Stimulated activated naive CD8-positive, alpha-beta T cell treated with anti-CD3 and anti-CD28 coated beads, Interleukin-15, Interleukin-2, amounts not matched to agents 100 ng/mL and 50 ng/mL, for 24 hours (primary cell): ENCODE measurements around the gene TASP1.
A peak's percentile ranks its signal among the peaks of the same experiment; 100 is the strongest.
"Not testable (repeated sequence)": the region's sequence is repeated elsewhere in the genome, so short reads cannot be mapped to it uniquely, and the experiment has no call there.

Experiments used
- H3K27ac Mint-ChIP-seq: one replicate; pipeline ENCODE4 v1.8.0; 2021; ENCODE audit warnings: mild to moderate bottlenecking, mixed read lengths
- H3K27me3 Mint-ChIP-seq: one replicate; pipeline ENCODE4 v1.8.0; 2021; ENCODE audit warnings: mixed read lengths
- H3K36me3 Mint-ChIP-seq: one replicate; pipeline ENCODE4 v1.8.0; 2021; ENCODE audit warnings: low read depth, mixed read lengths
- H3K4me1 Mint-ChIP-seq: one replicate; pipeline ENCODE4 v1.8.0; 2021; ENCODE audit warnings: low read depth, mixed read lengths
- H3K4me3 Mint-ChIP-seq: one replicate; pipeline ENCODE4 v1.8.0; 2021; ENCODE audit warnings: mild to moderate bottlenecking, mixed read lengths
- H3K9me3 Mint-ChIP-seq: one replicate; pipeline ENCODE4 v1.8.0; 2021; ENCODE audit warnings: mixed read lengths

The TASP1 gene

DNA sequence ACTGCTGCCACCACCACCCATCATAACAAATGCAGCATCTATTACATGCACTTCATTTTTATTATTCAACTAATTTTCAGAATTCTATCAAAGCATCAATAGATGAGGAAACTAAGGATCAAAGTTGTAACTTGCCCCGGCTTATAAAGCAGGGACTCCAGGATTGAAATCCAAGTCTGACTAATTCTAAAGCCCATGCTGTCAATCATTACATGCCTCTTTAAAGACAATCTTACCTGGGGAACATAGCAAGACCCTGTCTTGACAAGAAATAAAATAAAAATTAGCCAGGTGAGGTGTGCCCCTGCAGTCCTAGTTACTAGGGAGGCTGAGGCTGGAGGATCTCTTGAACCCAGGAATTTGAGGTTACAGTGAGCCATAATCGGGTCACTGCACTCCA is 235.3 kb downstream of the TASP1 start:
- Mint-ChIP-seq H3K4me1 (peaks cover 6% of the 10 kb centered on the region), H3K4me3 (no peak overlapping the region), H3K36me3 (peaks cover 21% of the 10 kb centered on the region), H3K27ac (no peak overlapping the region), H3K27me3 (no peaks in the 10 kb centered on the region), H3K9me3 (peaks cover 8% of the 10 kb centered on the region)

DNA sequence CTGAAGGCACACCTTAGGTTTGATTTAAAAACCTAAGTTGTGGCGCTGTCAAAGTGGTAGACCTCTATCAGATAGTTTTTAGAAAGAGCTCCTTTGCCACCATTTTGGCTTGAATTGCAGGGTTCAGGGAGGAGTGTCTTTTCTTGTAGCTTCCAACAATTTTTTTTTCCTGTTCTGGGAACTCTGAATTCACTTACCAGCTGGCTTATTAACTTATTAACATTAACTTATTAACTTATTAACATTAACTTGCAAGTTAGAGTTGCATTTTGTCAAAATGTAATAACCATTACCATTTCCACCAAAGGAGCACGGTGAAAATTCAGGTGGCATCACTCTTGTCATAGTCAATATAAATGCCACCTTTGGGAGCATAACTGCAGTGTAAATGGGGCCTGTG is 235.7 kb downstream of the TASP1 start:
- Mint-ChIP-seq H3K4me3 (no peak overlapping the region), H3K27me3 (no peaks in the 10 kb centered on the region), H3K27ac (no peak overlapping the region), H3K9me3 (peaks cover 8% of the 10 kb centered on the region), H3K36me3 (peaks cover 21% of the 10 kb centered on the region), H3K4me1 (peaks cover 10% of the 10 kb centered on the region)

DNA sequence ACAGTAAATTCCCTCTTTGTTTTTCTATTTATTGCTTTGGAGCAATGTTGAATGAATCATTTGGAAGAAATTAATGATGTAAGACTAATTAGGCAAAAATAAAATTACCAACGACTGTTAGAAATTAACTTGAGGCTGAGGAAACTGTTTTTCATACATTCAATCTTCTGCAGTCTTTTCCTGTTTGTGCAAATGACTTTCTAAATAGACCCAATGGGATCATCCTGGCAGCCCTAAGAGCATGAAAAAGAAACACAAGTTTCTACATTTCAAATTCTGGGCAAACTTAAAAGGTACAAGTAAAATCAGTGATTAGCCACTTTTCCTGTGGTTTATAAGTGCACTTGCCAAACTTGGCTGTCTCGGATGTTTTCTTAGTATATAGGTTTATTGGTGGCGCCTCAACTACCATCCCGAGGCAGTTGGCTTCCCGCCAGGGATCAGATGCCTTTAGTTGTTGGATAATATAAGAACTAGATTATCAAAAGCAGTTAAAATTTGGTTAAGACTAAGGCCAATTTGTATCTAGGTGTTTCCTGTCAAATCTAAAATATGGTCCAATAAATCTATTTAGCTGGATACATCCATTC is 236.5 kb downstream of the TASP1 start:
- H3K27me3 Mint-ChIP-seq: no peaks in the 10 kb centered on the region
- peaks cover 8% of the 10 kb centered on the region for H3K9me3 Mint-ChIP-seq
- no peak overlapping the region for H3K4me3 Mint-ChIP-seq
- H3K4me1 Mint-ChIP-seq: peaks cover 17% of the 10 kb centered on the region
- no peak overlapping the region for H3K27ac Mint-ChIP-seq
- peaks cover 22% of the 10 kb centered on the region for H3K36me3 Mint-ChIP-seq

DNA sequence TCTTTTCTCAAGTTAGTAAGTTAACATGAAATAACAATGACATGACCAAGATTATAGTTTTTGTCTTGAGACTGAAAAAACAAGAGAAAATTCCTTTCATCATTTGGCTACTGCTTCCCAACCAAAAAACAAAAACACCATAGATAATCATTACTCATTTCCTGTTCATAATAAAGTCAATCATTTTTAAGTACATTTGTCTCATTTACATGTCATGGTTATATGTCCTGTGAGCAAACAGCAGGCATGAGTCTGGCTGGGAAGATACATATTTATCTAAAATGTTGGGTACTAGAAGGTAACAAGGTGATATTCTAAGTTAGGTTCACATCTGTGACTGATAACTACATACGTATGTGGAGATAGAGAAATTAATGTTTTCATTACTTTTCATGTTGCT is 237.1 kb downstream of the TASP1 start:
- Mint-ChIP-seq H3K27ac (peak overlapping the region; percentile 33), H3K4me1 (peaks cover 24% of the 10 kb centered on the region), H3K4me3 (no peak overlapping the region), H3K9me3 (peaks cover 8% of the 10 kb centered on the region), H3K36me3 (peaks cover 24% of the 10 kb centered on the region), H3K27me3 (no peaks in the 10 kb centered on the region)

DNA sequence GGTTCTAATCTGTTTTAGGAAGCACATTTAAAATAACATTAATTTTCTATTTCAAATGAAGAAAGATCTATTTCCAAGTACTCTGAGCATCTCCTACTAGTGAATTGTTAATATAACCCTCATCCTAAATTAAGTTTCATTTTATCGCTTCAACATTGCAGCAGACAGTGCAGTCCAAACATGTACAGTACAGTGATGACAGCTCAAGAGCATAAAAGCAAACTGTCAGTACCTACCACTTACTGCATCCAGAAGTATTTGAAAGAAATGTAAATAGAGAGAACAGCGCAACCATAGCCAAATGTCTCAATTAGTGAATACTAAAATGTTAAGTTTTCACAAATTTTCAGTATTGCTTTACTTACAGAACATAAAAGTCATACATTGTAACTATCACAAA is 238.3 kb downstream of the TASP1 start:
- H3K36me3 Mint-ChIP-seq: peaks cover 24% of the 10 kb centered on the region
- no peak overlapping the region for H3K4me3 Mint-ChIP-seq
- no peak overlapping the region for H3K27ac Mint-ChIP-seq
- H3K4me1 Mint-ChIP-seq: peaks cover 26% of the 10 kb centered on the region
- no peaks in the 10 kb centered on the region for H3K27me3 Mint-ChIP-seq
- peaks cover 8% of the 10 kb centered on the region for H3K9me3 Mint-ChIP-seq

DNA sequence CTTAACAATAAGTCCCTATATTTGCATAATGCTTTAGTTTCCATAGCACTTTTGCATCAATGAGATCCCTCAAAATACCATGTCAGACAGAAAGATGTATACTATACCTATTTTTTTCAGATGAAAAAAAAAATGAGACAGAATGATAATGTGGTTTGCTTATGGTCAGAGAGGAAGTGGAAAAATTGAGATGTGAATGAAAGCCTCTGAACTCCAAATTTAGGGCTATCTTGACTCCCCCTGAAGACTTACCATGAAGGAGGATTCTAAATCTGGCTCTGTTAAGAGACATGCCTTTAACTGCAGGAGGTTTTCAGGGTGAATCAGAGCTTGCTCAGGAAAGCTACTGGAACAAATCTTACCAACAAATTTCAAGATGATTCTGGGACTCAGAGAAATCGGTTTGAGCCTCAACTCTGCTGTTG is 241.4 kb downstream of the TASP1 start:
- Mint-ChIP-seq H3K27me3 (no peaks in the 10 kb centered on the region), H3K27ac (peak overlapping the region; percentile 67), H3K36me3 (peaks cover 47% of the 10 kb centered on the region), H3K4me3 (no peak overlapping the region), H3K4me1 (peaks cover 26% of the 10 kb centered on the region), H3K9me3 (peaks cover 8% of the 10 kb centered on the region)

DNA sequence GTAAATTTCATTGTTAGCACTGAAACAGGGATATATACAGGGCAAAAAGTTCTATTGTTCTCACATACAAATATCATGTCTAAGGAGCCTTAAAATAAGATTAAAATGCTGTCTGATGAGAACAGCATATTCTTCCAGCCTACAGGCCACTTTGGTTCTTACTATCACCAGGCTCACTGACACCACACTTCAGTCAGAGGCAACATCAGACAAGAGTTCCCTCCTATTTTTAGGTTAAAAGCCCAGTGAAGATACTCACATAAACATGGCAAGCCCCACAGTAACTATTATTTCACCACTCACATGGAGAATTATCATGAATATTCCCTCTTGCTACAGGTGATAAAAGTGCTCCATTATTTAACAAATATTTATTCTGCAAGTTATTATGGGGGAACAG is 241.9 kb downstream of the TASP1 start:
- peak overlapping the region; percentile 71 for H3K27ac Mint-ChIP-seq
- peaks cover 47% of the 10 kb centered on the region for H3K36me3 Mint-ChIP-seq
- H3K9me3 Mint-ChIP-seq: peaks cover 8% of the 10 kb centered on the region
- no peak overlapping the region for H3K4me3 Mint-ChIP-seq
- peaks cover 26% of the 10 kb centered on the region for H3K4me1 Mint-ChIP-seq
- H3K27me3 Mint-ChIP-seq: no peaks in the 10 kb centered on the region

DNA sequence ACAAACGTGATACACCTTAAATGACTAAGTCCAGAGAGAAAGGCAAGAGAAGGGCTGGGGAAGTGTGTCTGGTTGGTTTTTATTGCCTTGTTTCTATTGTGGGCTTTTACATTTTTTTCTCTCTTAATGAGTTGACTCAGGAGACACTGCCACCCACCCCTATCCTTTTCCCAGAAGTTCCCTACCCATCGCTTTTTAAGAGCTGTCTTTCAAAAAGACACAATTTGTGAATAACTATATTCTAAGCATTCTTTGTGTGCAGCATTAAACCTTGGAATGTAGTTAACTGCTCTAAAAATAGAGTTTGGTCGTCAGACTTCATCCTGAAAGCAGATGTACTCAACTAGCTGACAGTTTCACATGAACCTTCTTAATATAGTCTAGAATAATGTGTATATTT is 242.7 kb downstream of the TASP1 start:
- no peak overlapping the region for H3K27ac Mint-ChIP-seq
- H3K4me3 Mint-ChIP-seq: no peak overlapping the region
- no peaks in the 10 kb centered on the region for H3K27me3 Mint-ChIP-seq
- peaks cover 8% of the 10 kb centered on the region for H3K9me3 Mint-ChIP-seq
- peaks cover 50% of the 10 kb centered on the region for H3K36me3 Mint-ChIP-seq
- peaks cover 26% of the 10 kb centered on the region for H3K4me1 Mint-ChIP-seq

DNA sequence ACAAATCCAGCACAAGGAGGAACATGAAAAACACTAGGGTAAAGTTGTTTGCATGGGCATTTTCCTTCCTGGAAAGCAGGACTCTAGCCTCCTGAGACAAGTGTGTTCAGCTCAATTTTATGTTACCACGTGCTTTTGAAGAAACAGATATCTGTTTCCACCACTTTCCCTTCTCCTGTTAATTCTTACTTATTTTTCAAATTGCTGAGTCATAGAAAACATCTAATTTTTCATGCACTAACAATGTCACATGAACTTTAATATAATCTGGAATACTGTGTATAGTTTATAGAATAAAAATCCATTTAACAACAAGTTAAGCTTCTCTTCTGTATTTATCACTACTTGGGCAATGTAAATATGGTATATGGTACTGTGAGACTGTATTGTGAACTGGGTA is 243.5 kb downstream of the TASP1 start:
- H3K9me3 Mint-ChIP-seq: peaks cover 13% of the 10 kb centered on the region
- no peaks in the 10 kb centered on the region for H3K27me3 Mint-ChIP-seq
- H3K4me3 Mint-ChIP-seq: no peak overlapping the region
- H3K36me3 Mint-ChIP-seq: peaks cover 58% of the 10 kb centered on the region
- peaks cover 26% of the 10 kb centered on the region for H3K4me1 Mint-ChIP-seq
- H3K27ac Mint-ChIP-seq: no peak overlapping the region

DNA sequence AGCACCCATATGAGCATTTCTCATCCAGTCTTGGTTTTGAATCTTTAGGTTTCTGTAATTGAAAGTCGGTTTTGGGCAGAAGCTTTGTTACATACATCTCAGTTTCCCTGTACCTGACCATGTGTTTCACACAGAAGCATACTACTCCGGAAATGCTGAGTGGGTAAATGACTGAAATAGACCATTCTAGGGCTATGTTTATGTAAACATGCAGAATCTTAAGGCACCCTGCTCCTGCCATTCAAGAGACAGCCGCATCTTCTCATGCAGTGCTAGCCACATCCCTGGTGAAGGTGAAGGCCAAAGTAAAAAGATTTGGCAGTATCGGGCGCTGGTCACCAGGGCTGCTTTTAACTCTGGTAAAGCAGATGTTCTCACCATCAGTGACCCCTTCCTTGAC is 246.3 kb downstream of the TASP1 start:
- H3K4me1 Mint-ChIP-seq: peaks cover 10% of the 10 kb centered on the region
- peaks cover 72% of the 10 kb centered on the region for H3K36me3 Mint-ChIP-seq
- no peaks in the 10 kb centered on the region for H3K27me3 Mint-ChIP-seq
- peaks cover 13% of the 10 kb centered on the region for H3K9me3 Mint-ChIP-seq
- H3K27ac Mint-ChIP-seq: no peak overlapping the region
- H3K4me3 Mint-ChIP-seq: no peak overlapping the region

DNA sequence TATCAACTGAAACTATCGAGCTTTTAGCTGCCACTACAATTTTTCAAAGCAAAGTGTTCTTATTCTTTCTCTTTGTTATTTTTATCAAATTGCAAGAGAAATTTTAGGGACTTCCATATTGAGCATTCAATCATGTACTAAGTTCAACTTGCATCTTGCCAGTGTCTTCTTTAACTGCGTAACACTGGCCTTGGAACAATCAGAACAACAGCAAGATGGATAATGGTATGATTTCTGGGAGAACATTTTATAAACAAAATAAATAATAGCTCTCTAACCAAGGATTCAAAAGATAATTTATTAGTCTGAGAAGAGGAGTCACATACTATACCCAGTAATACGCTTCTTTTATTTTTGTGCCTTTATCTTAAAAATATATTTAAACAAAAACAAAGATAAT is 249.6 kb downstream of the TASP1 start:
- Mint-ChIP-seq H3K9me3 (peaks cover 23% of the 10 kb centered on the region), H3K36me3 (peaks cover 88% of the 10 kb centered on the region), H3K27ac (no peak overlapping the region), H3K27me3 (no peaks in the 10 kb centered on the region), H3K4me3 (no peak overlapping the region), H3K4me1 (no peaks in the 10 kb centered on the region)

DNA sequence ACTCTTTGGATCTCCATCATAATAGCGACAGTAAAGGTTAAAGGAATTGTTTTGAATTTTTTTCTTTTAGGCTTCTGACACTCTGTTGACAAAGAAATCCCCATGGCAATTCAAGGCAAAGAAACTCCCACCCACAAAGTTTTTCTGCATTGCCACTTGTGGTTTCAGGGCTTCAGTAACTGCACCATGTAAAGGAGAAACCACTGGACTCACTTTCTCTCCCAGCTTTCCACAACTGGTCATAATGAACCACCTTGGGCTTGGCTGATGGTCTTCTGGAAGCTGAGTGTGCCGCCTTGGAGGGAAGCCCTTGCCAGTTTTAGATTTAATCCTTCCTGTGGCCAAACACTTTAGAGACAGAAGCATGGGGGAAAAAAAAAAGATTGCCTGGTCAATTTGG is 254.6 kb downstream of the TASP1 start:
- Mint-ChIP-seq H3K36me3 (peaks cover 70% of the 10 kb centered on the region), H3K4me1 (no peaks in the 10 kb centered on the region), H3K27me3 (no peaks in the 10 kb centered on the region), H3K9me3 (peaks cover 28% of the 10 kb centered on the region), H3K4me3 (no peak overlapping the region), H3K27ac (no peak overlapping the region)

DNA sequence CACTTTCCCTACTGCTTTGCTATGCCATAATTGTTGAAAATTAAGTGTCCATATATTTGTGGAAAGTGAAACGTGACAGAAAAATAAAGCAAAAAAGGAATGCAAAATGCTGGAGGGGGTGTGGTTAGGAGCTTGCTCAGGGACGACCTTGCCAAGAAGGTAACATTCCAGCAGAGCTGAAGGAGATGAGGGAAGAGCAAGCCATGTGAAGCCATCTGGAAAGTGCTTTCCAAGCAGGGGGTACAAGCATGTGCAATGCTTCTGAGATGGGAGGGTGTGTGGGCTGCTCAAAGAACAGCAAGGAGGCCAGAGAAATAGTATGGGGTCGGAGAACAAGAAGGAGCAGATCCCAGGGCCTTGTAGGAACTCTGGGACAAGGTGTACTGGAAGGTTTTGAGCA is 255.9 kb downstream of the TASP1 start:
- Mint-ChIP-seq H3K4me1 (no peaks in the 10 kb centered on the region), H3K9me3 (peaks cover 39% of the 10 kb centered on the region), H3K27me3 (no peaks in the 10 kb centered on the region), H3K36me3 (peaks cover 56% of the 10 kb centered on the region), H3K27ac (no peak overlapping the region), H3K4me3 (no peak overlapping the region)

DNA sequence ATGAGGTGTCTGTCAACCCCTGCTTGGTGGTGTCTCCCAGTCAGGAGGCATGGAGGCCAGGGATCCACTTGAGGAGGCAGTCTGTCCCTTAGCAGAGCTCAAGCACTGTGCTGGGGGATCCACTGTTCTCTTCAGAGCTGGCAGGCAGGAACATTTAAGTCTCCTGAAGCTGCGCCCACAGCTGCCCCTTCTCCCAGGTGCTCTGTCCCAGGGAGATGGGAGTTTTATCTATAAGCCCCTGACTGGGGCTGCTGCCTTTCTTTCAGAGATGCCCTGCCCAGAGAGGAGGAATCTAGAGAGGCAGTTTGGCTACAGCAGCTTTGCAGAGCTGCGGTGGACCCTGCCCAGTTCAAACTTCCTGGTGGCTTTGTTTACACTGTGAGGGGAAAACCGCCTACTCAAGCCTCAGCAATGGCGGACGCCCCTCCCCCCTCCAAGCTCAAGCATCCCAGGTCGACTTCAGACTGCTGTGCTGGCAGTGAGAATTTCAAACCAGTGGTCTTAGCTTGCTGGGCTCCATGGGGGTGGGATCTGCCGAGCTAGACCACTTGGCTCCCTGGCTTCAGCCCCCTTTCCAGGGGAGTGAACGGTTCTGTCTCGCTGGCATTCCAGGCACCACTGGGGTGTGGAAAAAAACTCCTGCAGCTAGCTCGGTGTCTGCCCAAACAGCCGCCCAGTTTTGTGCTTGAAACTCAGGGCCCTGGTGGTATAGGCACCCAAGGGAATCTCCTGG is 258.1 kb downstream of the TASP1 start:
- Mint-ChIP-seq H3K36me3 (peaks cover 38% of the 10 kb centered on the region), H3K9me3 (peaks cover 40% of the 10 kb centered on the region)
- not testable (repeated sequence) for H3K27me3 Mint-ChIP-seq, H3K4me3 Mint-ChIP-seq, H3K4me1 Mint-ChIP-seq, H3K27ac Mint-ChIP-seq

DNA sequence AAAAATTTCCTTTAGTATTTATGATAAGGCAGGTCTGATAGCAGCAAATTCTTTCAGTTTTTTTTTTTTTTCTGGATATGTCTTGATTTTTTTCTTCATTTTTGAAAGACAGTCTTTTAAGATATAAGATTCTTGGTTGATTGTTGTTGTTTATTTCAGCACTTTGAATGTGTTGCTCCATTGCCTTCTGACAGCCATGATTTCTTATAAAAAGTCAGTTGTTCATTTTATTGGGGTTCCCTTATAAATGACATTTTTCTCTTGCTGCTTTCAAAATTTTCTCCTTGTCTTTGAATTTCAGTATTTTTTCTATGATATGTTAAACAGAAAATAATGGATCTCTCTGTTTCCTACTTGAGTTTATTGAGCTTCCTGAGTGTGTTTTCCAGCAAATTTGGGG is 265.3 kb downstream of the TASP1 start:
- H3K36me3 Mint-ChIP-seq: no peaks in the 10 kb centered on the region
- no peaks in the 10 kb centered on the region for H3K4me1 Mint-ChIP-seq
- H3K9me3 Mint-ChIP-seq: peaks cover 45% of the 10 kb centered on the region
- no peaks in the 10 kb centered on the region for H3K27me3 Mint-ChIP-seq
- no peak overlapping the region for H3K27ac Mint-ChIP-seq
- no peak overlapping the region for H3K4me3 Mint-ChIP-seq
